HG02840 (cell line): ENCODE data around the gene ZDBF2.
"Not testable (repeated sequence)": the region's sequence is repeated elsewhere in the genome, so short reads cannot be mapped to it uniquely, and the experiment has no call there.

Experiments
- ATAC-seq: cut with Tn5 transposase; IDR thresholded peaks from one replicate; pipeline ENCODE4 v1.9.1; 2021; ENCODE audit warnings: mild to moderate bottlenecking, moderate library complexity, moderate number of reproducible peaks; ENCODE audit not compliant: unreplicated experiment, low FRiP score

Gene ZDBF2

DNA sequence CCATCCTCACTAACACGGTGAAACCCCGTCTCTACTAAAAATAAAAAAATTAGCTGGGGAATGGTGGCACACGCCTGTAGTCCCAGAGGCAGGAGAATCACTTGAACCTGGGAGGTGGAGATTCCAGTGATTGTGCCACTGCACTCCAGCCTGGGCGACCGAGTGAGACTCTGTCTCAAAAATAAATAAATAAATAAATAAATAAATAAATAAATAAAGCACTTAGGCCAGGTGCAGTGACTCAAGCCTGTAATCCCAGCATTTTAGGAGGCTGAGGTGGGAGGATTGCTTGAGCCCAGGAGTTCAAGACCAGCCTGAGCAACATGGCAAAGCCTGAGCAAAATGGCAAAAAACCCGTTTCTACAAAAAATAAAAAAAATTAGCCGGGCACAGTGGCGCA, 15.8 kb upstream of the ZDBF2 start:
- ATAC-seq = not testable (repeated sequence)

DNA sequence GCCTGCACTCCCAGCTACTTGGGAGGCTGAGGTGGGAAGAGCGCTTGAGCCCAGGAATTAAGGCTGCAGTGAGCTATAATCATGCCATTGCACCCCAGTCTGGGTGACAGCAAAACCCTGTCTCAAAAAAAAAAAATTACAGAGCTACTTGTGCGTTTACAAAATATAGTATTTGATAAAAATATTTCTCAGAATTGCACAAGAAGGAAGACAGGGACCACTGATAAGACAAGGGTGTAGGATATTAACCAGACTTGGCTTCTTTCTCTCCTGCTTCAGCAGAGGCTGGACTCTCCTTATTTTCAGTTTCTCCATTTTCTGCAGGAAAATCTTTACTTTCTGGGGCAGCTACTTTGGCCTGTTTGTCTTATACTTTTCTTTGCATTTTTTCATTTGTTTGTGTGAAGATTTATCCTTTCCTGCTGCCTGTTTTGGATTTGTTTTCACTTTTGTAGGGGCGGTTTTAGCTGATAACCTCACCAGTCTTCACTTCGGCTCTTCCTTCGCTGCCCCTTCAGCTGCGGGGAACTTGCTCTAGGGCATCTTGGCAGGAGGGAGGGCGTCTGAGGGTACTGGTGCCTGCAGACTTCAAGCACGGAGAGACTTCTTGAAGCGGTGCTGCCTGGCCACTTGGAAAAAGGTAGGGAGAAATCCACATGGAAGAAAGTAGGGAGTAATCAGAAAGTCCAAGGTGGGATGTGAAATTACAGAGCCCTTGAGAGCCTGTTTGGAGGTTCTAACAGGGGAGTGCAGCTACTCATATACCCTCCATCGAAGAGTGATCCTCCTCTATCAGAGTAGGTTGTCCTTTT, 14.9 kb upstream of the ZDBF2 start:
- ATAC-seq = no peak

DNA sequence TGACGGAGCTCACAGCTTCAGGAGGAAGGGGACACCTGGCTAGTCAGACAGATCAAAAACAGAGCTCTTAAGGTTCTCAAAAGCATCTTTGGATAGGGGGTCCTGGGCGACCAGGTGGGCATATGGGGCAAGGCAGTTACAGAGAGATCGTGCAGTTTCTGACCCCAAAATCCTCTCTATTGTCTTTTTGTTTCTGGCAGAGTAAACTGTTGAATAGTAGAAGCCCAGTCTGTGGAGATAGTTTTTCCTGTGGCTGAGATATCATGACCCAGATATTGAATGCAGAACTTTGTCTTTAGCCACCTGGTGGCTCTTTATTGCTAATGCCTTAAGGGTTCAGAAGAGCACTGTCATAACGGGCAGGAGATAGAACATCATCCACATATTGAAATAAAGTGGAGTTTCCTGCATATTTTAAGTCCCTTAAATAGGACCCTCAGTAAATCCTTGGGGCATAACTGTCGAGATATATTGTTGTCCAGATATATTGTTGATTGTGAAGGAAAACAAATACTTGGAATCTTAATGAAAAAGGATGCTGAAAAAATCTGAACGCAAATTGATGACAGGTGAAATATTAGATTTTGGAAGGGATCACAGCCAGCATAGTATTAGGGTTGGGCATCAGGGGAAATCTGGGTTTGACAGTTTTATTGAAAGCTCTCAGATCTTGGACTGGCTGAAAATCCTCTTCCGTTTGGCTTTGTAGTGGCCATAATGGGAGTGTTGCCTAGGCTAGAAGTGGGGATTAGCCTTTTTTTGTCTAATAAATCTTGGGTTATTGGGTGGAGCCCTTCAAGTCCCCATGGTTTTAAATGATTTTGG, 14.1 kb upstream of the ZDBF2 start:
- no peak for ATAC-seq

DNA sequence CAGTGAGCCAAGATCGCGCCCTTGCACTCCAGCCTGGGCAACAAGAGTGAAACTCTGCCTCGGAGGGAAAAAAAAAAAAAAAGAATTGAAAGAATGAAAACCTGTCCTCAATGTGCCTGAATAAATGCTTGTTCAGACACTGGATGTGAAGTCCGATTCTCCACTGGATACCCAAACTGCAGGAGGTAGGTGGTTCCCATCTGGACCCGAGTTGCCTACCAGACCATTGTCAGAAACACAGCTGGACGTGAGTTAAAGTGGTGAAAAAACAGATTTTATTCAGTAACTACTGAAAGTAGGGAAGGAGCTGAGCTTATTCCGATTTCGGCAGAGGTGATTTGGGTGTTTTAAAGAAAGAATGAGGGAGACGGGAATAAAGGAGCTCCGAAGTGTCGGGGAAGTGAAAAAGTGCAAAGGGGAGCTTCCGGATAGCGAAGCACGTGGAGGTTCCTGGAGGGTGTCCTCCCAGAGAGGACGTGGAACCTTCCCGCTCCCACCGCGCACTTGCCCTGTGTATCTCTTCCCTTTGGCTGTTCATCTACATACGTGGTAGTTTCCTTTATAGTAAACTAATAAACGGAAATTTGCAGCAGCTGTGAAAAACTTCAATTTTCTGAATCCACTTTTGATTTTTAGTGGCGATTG, 10.4 kb upstream of the ZDBF2 start:
- no peak for ATAC-seq

DNA sequence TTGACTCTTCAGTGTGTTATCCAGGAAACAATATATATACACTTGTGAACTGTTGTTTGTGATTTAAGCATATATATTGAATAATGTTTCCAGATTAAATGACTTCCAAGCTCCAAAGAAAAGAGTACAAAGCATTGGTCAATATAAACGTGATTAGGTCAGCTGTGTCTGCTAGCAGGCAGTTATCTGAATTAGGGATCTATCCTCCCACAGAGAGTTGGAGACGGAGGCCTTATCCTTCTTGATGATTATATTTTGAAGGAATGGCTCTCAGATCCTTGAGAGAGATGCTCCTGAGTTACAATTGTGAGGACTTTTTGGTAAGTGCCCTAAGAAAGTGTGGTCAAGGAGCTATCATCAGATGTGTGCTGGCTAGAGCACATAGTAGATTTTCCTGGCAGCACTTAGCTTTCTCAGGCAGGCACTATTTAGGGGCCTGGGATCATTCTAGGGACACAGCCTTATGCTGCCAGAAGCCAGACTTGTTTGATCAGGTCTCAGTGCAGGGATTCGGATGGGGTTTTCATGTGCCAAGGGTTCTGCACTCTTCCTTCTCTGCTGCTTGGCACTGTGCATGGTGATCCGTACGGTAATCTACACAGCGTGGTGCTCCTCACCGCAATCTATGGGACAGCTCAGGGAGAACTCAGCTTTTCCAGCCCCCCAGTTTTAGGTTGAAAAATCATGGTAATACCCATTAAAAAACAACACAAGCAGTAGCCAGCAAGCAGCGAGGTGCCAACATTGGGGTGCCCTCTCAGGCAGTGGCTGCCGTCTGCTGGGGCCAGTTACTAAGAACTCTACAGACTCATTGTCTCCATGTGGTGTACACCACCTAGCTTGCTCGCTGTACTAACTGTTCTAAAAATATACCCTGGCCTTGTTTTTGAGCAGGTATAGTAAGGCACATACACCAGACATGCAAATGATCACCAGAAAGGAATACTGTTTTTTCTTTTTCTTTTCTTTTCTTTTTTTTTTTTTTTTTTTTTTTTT, 8.0 kb upstream of the ZDBF2 start:
- ATAC-seq = no peak

DNA sequence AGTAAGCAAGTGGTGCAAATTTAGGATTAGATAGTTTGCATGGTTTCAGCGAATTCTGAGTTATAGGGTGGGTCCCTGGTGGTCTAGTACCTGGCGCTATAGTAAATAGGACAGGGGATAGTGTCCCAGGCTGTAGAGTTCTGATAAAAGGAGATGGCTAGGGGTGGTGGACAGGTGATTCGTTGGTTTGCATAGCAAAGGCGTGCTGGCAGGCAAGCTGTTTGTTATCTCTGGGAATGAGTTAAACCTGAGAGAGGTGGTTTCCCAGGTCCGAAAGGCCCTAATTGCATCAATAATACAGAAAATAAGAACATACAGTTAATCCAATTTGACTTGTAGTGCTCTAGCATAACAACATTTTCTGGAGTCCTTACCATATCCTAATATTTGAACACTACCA, 6.9 kb upstream of the ZDBF2 start:
- no peak for ATAC-seq

DNA sequence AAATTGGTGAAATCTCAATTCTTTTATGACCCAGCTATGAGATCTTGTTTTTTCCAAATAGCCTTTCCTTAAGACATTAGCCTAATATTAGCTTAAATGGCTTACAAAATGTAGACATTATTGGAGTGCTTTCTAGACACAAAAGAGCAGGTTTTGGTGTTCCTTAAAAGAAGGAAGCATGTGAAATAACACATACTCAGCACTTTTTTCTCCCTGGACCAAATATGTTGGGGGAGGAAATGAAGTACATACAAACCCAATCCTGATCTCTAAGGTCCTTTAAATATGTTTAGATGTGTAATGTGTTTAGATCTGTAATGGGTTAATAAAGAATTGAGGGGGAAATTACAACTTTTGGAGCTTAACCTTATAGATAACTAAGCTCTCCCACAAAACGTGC, 3.4 kb upstream of the ZDBF2 start:
- no peak for ATAC-seq

DNA sequence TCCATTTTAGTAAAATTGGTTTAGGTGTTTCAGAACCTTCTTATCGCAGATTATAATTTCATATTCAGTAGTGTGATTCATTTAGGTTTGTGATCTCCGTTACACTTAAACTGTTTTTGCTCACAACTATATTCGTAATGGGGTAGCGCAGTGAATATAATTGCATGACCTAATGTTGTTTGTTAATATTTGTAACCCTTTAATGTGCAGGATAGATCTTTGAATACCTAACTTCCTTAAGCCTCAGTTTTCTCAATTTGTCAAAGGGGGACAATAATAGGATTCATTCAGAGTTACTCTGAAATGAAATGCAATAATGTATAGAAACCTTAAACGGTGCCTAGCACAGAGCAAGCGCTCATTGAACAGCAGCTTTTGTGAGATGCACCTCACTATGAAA, 558 bp upstream of the ZDBF2 start:
- no peak for ATAC-seq

DNA sequence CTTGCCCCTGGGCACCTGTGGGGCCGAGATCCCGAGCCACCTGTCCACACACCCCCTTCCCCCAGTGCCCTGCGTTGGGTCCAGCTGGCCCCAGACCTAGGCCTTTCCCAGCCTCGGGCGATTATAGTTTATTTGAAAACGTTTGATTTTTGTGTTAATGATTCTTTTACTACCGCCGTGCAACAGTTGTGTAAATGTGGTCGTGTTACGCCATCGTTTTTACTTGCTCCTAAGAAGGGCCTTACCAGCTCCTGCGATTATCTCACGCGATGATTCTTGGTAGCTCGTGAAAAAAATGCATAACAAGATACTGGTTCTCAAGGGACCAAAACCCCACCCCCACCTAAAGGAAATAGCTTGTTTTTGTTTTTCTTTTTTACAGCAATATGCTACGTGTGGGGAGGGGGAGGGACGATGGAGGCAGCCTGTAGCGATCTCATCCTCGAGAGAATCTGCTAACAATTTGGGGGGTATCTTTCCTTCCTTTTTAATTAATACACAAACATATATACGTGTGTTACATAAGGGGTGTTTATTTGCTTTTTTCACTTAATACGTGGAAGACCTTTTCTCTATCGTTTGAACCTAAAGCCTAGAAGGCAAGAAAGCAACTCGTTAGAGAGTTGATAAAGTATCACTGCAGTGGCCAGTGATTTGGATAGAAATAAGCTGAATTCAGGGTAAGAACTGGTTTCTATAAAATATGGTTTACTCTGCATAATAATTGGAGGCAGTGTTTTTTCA, 1.0 kb downstream of the ZDBF2 start:
- ATAC-seq = peak; percentile 18

DNA sequence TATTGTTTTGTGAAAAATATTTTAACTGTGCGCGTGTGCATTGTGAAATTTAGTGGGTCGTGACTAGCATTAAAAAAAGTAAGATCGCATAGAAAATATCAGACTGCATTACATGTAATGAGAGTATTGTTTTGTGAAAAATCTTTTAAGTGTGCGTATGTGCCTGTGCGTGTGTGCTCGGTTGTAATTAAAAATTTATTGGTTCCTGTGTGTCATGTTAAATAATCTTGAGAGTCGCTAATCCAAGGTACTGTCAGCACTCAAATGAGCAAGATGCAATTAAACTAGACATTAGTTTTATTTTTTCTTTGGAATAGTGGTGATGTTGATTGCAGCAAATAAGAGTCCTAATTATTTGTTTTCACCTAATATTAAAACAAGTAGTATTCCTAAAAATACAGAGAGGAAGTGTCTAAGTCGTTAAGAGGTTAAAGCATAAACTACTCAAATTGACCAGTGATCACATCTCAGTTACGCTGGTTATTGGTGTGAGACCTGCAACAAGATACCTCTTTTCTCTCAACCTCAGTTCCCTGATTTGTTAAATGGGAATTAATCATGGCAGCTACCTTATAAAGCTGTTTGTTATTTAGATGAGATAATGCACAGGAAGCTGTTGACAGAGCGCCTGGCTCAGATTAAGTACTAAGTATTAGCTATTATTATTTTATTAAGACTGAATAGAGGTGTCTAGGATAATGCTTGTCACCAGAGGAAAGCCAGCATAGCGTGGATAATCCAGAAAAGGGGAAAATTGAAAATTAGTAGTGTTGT, 1.9 kb downstream of the ZDBF2 start:
- no peak for ATAC-seq

DNA sequence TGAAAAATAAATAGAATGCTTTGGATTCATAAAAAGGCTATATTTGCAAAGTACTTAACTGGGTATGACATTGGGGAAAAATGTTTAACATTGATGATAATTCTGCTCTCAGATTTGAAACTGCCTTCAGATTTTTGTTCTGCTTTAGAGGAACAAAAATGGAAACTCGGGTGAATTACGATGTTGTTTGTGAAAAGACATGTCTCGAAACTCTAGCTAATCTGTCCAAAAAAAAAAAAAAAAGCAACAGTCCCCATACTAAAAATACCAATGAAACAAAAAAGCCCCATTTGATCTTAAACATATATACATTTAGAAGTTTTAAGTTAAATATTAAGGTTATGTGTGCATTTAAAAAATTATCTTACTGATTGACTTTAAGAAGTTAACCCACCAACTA, 3.0 kb downstream of the ZDBF2 start:
- no peak for ATAC-seq

DNA sequence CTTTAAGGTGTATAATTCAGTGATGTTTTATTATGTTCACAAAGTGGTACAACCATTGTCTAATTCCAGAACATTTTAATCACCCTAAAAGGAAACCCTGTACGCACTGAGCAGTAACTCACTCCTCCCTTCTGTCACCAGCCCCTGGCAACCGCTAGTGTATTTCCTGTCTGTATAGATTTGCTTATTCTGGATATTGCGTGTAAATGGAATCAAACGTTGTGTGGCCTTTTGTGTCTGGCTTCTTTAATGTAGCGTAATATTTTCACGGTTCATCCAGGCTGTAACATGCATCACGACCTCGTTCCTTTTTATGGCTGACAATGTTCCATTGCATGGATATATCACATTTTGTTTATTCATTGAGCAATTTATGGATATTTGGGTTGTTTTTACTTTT, 8.3 kb downstream of the ZDBF2 start:
- ATAC-seq = no peak

DNA sequence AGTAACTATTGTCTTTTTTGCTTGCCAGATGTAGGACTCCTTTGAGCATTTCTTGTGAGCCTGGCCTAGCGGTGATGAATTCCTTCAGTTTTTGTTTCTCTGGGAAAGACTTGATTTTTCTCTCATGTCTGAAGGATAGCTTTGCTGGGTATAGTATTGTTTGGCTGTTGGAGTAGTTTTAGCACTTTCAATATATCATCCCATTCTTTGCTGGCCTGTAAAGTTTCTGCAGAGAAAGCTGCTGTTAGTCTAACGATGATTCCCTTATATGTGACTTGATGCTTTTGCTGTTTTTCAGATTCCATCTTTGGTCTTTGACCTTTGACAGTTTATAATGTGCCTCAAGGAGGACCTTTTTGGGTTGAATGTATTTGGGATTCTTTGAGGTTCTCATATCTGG, 12.7 kb downstream of the ZDBF2 start:
- no peak for ATAC-seq

DNA sequence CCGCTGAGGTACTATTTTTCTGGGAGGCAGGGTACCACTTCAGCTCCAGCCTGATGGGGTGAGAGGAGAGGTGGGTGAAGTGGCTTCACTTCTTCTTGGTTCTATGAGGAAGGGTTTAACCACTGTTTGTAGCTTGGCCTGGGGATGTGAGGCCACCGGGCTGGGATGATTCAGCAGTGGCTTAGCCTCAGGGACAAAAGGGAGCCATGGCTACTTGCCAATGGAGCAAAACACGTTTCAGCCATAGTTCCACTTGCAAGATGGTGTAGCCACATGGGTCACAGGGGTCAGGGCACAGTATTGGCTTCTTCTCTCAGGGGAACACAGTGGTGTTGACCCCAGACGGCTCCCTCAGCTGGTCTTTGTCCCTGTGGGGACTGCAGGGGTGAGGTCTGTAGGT, 14.9 kb downstream of the ZDBF2 start:
- no peak for ATAC-seq

DNA sequence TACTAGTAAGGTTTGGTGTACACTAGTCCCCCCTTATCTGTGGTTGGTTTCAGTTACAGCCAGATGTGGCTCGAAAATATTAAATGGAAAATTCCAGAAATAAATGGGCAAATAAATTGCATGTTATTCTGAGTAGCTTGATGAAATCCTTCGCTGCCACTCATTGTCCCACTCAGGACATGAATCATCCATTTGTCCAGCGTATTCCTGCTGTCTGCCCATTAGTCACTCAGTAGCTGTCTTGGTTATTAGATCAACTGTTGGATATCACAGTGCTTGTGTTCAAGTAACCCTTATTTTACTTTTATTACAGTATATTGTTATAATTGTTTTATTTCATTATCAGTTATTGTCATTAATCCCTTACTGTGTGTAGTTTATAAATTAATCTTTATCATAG, 21.7 kb downstream of the ZDBF2 start:
- no peak for ATAC-seq

DNA sequence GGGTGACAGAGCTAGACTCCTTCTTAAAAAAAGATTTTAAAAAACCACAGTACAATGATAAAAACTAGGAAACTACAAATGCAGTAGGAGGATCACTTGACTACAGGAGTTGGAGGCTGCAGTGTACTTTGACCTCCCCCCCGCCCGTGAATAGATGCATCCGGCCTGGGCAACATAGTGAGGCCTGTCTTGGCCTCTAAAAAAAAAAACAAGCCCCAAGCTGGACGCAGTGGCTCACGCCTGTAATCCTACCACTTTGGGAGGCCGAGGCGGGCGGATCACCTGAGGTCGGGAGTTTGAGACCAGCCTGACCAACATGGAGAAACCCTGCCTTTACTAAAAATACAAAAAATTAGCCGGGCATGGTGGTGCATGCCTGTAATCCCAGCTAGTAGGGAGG, 25.1 kb downstream of the ZDBF2 start:
- ATAC-seq = not testable (repeated sequence)

DNA sequence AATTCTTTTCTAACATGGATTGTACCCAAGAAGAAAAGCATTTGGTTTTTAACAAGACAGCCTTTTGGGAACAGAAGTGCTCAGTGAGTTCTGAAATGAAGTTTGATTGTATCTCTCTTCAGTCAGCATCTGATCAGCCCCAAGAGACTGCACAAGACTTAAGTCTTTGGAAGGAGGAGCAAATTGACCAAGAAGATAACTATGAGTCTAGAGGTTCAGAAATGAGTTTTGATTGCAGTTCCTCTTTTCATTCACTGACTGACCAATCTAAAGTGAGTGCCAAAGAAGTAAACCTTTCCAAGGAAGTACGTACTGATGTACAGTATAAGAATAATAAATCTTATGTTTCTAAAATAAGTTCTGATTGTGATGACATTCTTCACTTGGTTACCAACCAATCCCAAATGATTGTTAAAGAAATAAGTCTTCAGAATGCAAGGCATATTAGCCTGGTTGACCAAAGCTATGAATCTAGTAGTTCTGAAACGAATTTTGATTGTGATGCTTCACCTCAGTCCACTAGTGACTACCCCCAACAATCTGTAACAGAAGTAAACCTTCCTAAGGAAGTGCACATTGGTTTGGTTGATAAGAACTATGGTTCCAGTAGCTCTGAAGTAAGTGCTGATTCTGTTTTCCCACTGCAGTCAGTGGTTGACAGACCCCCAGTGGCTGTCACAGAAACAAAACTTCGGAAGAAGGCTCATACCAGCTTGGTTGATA, 31.2 kb downstream of the ZDBF2 start:
- no peak for ATAC-seq

DNA sequence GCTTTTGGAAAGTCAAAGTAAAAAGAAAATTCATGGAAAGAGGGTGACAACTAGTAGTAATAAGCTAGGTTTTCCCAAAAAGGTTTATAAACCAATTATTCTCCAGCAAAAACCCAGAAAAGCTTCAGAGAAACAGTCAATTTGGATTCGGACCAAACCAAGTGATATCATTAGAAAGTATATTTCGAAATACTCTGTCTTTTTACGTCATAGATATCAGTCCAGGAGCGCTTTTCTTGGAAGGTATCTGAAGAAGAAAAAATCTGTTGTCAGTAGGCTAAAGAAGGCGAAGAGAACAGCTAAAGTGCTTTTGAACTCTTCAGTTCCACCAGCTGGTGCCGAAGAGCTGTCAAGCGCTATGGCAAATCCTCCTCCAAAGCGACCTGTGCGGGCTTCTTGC, 36.6 kb downstream of the ZDBF2 start:
- no peak for ATAC-seq
